ENCODE results near the gene C4orf50.

DNA sequence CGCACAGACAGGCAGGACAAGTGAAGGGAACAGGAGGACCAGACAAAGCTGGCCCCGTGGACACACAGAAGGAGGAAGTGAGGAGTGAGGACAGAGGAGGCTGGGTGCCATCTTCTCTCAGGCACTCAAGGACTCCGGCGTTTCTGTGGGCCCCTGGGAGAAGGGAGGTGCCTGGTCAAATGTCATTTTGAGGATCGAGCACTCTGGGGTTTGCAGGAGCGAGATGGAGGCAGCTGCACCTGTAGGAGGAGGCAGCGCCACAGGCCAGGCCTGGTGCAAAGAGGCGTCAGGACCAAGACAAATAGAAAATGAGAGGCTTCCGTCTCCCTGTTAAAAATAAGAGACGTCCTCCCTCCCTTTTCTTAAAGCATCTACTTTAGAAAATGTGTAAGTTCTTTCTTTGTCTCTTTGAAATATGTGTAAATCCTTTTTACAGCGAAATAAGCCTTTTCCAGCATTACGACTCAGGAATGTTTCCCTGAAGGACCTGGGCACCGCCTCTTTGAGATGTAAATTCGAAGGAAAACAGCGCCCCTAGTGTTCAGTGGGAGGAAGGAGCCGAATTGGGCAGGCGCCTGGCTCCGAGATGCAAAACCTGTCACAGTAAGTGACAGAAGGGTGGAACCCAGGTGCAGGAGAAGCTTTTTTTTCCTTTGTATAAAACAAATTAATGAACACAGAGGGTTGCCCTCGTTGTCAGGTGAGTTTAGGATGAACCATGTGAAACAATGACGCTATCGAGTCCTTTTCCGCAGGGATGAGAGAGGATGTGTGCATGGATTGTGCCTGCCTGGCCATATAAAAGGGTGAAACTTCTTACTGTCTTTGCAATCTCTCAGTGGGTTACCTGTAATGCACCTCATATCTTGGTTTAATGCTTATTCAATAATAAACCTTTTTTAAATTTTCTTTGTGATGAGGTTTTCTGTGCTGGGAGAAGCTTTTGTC lies 1.4 kb upstream of the C4orf50 start:
- TF ChIP-seq, protein P1, sequence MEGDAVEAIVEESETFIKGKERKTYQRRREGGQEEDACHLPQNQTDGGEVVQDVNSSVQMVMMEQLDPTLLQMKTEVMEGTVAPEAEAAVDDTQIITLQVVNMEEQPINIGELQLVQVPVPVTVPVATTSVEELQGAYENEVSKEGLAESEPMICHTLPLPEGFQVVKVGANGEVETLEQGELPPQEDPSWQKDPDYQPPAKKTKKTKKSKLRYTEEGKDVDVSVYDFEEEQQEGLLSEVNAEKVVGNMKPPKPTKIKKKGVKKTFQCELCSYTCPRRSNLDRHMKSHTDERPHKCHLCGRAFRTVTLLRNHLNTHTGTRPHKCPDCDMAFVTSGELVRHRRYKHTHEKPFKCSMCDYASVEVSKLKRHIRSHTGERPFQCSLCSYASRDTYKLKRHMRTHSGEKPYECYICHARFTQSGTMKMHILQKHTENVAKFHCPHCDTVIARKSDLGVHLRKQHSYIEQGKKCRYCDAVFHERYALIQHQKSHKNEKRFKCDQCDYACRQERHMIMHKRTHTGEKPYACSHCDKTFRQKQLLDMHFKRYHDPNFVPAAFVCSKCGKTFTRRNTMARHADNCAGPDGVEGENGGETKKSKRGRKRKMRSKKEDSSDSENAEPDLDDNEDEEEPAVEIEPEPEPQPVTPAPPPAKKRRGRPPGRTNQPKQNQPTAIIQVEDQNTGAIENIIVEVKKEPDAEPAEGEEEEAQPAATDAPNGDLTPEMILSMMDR (IDR thresholded peaks at IDR 0.05) = peak; percentile 49 to 82 (median 78)
- TF ChIP-seq POLR2A (IDR thresholded peaks at IDR 0.05) (no peak), POLR2AphosphoS5 (IDR thresholded peaks at IDR 0.05) (no peak), EP300 (IDR thresholded peaks at IDR 0.05; ENCODE audit: low read depth) (no peak)
